Hematopoietic multipotent progenitor cell treated with erythropoietin and hydrocortisone succinate and interleukin-3 and kit ligand, for 15 days (in vitro differentiated cells): ENCODE measurements around the gene LIPN.

Experiments used
- DNase-seq: peaks from one replicate; pipeline ENCODE4 v3.0.0-alpha.2; 2015; ENCODE audit warnings: low spot score

Gene LIPN

DNA sequence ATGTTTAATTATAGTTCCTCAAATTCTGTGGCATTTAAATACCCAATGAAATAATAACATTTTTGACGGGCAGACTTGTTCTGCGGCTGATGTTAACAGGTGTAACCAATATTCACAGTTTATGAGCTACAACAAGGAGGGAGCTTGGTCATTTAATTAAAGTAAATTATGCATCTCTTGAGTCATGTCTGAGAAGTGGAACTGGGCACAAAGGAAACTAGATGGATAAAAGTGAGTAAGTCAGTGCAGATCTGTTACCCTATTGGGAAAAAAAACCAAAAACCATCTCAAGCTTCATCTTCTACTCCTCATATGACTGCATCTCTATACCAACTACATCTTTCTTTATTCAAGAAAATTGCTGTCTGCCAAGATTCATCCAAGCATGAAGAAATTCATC, 67.9 kb downstream of the LIPN start:
- DNase-seq: no peak

GRCh38 chr10:88828310-88828709, 68.5 kb downstream of the LIPN start:
- DNase-seq: no peak
